ENCODE measurements around the gene CLOCK. TPM values are rescaled to one million over a fixed set of nuclear protein-coding genes. Genes with fewer than 3 reads are reported as not detected.

CLOCK gene
- total RNA-seq, 1 experiment from 2014 or later: 24.9 TPM

DNA sequence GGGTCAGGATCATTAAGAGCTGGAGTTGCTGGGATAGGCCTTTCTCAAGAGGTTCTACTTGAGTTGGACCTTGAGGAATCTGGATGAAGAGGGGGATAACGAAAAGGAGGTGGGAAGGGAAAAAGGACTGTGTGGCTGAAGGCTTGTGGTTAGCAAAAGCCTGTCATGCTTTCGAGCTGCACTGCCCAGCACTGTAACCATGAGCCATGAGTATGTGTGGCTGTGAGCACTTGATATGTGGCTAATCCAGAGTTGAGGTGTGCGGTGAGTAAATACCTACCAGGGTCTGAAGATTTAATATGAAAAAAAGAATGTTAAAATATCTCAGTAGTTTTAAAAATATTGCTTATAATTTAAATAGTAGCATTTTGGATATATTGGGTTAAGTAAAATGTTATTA lies 139.6 kb downstream of the CLOCK start:
- TF ChIP-seq, protein P1, sequence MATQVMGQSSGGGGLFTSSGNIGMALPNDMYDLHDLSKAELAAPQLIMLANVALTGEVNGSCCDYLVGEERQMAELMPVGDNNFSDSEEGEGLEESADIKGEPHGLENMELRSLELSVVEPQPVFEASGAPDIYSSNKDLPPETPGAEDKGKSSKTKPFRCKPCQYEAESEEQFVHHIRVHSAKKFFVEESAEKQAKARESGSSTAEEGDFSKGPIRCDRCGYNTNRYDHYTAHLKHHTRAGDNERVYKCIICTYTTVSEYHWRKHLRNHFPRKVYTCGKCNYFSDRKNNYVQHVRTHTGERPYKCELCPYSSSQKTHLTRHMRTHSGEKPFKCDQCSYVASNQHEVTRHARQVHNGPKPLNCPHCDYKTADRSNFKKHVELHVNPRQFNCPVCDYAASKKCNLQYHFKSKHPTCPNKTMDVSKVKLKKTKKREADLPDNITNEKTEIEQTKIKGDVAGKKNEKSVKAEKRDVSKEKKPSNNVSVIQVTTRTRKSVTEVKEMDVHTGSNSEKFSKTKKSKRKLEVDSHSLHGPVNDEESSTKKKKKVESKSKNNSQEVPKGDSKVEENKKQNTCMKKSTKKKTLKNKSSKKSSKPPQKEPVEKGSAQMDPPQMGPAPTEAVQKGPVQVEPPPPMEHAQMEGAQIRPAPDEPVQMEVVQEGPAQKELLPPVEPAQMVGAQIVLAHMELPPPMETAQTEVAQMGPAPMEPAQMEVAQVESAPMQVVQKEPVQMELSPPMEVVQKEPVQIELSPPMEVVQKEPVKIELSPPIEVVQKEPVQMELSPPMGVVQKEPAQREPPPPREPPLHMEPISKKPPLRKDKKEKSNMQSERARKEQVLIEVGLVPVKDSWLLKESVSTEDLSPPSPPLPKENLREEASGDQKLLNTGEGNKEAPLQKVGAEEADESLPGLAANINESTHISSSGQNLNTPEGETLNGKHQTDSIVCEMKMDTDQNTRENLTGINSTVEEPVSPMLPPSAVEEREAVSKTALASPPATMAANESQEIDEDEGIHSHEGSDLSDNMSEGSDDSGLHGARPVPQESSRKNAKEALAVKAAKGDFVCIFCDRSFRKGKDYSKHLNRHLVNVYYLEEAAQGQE (IDR thresholded peaks at IDR 0.05; ENCODE audit: insufficient read depth in 1 of 2, low read depth in 2 of 2, low read length in 1 of 2): no peak
- ATAC-seq: no peak
- Histone ChIP-seq H3K27ac (ENCODE audit: low read length) (no peak overlapping the region), H3K27me3 (ENCODE audit: control insufficient read depth, insufficient read depth, low read length) (no peaks in the 10 kb centered on the region), H3K4me3 (ENCODE audit: low read depth in 2 of 2, low read length in 2 of 2) (no peak overlapping the region), H3K4me1 (ENCODE audit: control insufficient read depth, insufficient read depth, low read length) (no peaks in the 10 kb centered on the region), H3K36me3 (ENCODE audit: control insufficient read depth, insufficient read depth, low read length) (peaks cover 13% of the 10 kb centered on the region), H3K9me3 (ENCODE audit: control insufficient read depth, insufficient read depth, low read depth, low read length) (no peaks in the 10 kb centered on the region)
- intact Hi-C loops (cut with micrococcal nuclease; ENCODE audit: unreplicated experiment): no loop called here
- ChIA-PET CTCF (no interaction called here), POLR2A (no interaction called here)
- no TSS peak for BruUV-seq (replicated peaks)
- in situ Hi-C loops (cut with HindIII; ENCODE audit: low pct_unique_long_range_greater_than_20kb, low sequenced_read_pairs): no loop called here
- DNase-seq (ENCODE audit: low read depth, low spot score): no peak

DNA sequence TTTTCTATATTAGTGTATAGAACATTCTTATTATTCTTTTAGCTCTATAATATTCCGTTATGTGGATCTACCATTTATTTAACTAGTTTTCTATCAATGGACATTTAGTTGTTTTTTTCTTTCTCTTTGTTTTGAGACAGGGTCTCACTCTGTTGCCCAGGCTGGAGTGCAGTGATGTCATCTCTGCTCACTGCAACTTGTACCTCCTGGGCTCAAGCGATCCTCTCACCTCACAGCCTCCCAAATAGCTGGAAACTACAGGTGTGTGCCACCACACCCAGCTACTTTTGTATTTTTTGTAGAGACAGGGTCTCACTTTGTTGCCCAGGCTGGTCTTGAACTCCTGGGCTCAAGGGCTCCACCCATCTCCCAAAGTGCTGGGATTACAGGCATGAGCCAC lies 140.2 kb downstream of the CLOCK start:
- CTCF ChIA-PET: interaction anchor here (0.6 kb wide), 1 partner anchor 47 kb away, joined by 3 read pairs; no protein-coding TSS in a partner anchor
- Histone ChIP-seq H3K27me3 (ENCODE audit: control insufficient read depth, insufficient read depth, low read length) (no peaks in the 10 kb centered on the region), H3K4me1 (ENCODE audit: control insufficient read depth, insufficient read depth, low read length) (no peaks in the 10 kb centered on the region), H3K27ac (ENCODE audit: low read length) (no peak overlapping the region), H3K9me3 (ENCODE audit: control insufficient read depth, insufficient read depth, low read depth, low read length) (no peaks in the 10 kb centered on the region), H3K36me3 (ENCODE audit: control insufficient read depth, insufficient read depth, low read length) (peaks cover 13% of the 10 kb centered on the region), H3K4me3 (ENCODE audit: low read depth in 2 of 2, low read length in 2 of 2) (no peak overlapping the region)
- TF ChIP-seq TCF7L2 (IDR thresholded peaks at IDR 0.05; ENCODE audit: low read depth, low read length) (no peak), POLR2AphosphoS5 (IDR thresholded peaks at IDR 0.05; ENCODE audit: low read depth, low read length) (no peak), SIN3A (IDR thresholded peaks at IDR 0.05; ENCODE audit: borderline replicate concordance, insufficient read depth, low read depth, low read length) (no peak)
- TF ChIP-seq, protein P2, sequence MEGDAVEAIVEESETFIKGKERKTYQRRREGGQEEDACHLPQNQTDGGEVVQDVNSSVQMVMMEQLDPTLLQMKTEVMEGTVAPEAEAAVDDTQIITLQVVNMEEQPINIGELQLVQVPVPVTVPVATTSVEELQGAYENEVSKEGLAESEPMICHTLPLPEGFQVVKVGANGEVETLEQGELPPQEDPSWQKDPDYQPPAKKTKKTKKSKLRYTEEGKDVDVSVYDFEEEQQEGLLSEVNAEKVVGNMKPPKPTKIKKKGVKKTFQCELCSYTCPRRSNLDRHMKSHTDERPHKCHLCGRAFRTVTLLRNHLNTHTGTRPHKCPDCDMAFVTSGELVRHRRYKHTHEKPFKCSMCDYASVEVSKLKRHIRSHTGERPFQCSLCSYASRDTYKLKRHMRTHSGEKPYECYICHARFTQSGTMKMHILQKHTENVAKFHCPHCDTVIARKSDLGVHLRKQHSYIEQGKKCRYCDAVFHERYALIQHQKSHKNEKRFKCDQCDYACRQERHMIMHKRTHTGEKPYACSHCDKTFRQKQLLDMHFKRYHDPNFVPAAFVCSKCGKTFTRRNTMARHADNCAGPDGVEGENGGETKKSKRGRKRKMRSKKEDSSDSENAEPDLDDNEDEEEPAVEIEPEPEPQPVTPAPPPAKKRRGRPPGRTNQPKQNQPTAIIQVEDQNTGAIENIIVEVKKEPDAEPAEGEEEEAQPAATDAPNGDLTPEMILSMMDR (IDR thresholded peaks at IDR 0.05): no peak
- TF ChIP-seq, protein P1 (IDR thresholded peaks at IDR 0.05; ENCODE audit: insufficient read depth in 1 of 2, low read depth in 2 of 2, low read length in 1 of 2): no peak
- POLR2A ChIA-PET: no interaction called here
- intact Hi-C loops (cut with micrococcal nuclease; ENCODE audit: unreplicated experiment): no loop called here
- no TSS peak for BruUV-seq (replicated peaks)
- no peak for ATAC-seq
- in situ Hi-C loops (cut with HindIII; ENCODE audit: low pct_unique_long_range_greater_than_20kb, low sequenced_read_pairs): no loop called here
- DNase-seq (ENCODE audit: low read depth, low spot score): no peak

All from Panc1 (cell line).